Fibroblast of pulmonary artery (primary cell): ENCODE data around the gene MYL3.

Experiments used
- DNase-seq: peaks from one replicate; pipeline ENCODE4 v3.0.0-alpha.2; 2010; ENCODE audit warnings: low read depth
- H3K4me3 ChIP-seq: replicated peaks from 2 replicates; pipeline ENCODE4 v1.5.1; 2011; ENCODE audit warnings: low read depth, mild to moderate bottlenecking, control low read depth, low read length, moderate library complexity
- TF ChIP-seq, protein P1 (sequence below): IDR thresholded peaks from 2 replicates; pipeline ENCODE4 v1.5.1; 2011; ENCODE audit warnings: mild to moderate bottlenecking, control low read depth, low read length, inconsistent platforms; ENCODE audit errors: missing control alignments

The MYL3 gene

DNA sequence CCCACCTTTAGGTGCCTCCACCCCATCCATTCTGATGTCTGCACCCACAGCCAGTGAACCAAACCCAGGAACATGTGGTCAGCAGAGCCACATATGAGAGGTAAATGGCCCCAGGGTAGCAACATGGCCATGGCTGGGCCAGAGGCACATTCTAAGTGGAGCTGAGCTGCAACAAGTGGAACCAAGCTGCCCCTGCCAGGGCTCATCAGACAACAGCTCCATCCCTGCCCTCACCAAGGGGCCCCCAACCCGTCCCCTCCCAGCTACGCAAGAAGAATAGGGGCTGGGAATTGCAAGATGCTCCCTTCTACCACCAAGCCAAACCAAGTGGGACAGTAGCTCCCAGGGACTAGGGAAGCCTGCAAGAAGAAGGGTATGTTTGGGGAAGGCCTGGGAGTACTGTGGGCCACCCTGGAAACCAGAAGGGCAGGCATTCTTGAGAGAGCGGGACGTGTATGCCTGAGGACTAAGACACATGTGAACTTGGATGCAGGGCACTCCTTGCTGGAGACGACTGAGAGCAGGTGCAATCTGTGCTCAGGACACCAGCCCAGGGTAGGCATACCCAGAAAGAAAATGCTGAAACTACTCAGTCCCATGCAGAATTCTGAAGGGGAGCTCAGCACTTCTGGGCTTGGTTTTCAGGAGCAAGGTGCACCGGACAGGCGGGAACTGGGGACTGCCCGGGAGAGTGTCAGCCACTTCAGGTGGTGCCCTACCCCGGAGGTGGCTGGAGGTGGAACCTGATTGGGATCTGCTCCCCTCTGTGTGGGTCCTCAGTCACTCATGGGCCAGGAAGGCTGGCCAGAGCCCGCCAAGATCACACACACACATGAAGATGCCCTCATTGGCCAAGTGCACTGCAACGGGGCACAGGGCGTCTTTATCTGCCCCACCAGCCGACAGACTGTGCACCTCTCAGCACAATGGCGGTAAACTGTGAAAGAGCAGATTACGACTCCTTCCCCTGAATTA lies 9.5 kb downstream of the MYL3 start:
- no peak overlapping the region for H3K4me3 ChIP-seq
- DNase-seq, result no peak
- TF ChIP-seq, protein P1, sequence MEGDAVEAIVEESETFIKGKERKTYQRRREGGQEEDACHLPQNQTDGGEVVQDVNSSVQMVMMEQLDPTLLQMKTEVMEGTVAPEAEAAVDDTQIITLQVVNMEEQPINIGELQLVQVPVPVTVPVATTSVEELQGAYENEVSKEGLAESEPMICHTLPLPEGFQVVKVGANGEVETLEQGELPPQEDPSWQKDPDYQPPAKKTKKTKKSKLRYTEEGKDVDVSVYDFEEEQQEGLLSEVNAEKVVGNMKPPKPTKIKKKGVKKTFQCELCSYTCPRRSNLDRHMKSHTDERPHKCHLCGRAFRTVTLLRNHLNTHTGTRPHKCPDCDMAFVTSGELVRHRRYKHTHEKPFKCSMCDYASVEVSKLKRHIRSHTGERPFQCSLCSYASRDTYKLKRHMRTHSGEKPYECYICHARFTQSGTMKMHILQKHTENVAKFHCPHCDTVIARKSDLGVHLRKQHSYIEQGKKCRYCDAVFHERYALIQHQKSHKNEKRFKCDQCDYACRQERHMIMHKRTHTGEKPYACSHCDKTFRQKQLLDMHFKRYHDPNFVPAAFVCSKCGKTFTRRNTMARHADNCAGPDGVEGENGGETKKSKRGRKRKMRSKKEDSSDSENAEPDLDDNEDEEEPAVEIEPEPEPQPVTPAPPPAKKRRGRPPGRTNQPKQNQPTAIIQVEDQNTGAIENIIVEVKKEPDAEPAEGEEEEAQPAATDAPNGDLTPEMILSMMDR, result no peak

DNA sequence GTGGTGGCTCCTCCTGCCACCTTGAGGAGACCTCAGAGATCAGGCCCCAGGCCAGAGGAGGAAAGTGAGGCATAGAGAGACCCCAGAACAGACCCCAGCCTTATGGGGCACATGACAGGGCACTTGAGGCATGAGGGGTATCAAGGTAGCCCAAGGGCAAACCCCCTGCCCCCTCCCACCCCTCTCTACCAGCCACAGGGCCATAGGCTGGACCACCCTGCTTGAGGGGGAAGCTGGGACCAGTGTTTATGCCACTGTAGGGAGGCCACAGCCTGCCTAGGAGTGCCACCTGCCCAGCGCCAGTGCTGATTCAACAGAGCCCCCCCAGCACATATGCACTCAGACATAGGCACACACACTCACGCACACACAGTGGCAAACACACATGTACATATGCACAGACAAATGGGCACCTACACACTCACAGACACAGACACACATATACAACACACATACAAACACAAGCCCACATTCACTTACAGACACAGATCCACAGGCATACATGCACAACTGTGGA lies 10.3 kb downstream of the MYL3 start:
- no peak for DNase-seq
- H3K4me3 ChIP-seq, result no peak overlapping the region
- TF ChIP-seq, protein P1, result no peak

DNA sequence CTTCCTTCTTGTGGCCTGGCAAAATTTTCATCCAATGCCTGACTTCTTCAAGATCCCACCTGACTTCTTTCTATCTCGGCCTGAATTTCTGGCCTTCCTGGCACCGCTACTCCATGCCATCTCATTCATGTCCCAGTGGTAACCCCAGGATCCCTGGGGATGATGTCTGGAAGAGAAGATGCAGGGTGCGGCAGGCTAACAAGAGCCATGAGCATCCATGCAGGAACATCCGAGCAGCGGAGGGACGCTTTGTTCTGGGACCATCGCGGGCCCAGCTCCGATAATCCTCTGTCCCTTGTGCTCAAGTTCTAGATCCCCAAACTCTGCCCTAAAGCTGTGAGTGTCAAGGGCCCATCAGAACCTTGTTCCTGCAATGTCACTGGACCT lies 10.9 kb downstream of the MYL3 start:
- no peak for DNase-seq
- H3K4me3 ChIP-seq, result no peak overlapping the region
- TF ChIP-seq, protein P1, result no peak

DNA sequence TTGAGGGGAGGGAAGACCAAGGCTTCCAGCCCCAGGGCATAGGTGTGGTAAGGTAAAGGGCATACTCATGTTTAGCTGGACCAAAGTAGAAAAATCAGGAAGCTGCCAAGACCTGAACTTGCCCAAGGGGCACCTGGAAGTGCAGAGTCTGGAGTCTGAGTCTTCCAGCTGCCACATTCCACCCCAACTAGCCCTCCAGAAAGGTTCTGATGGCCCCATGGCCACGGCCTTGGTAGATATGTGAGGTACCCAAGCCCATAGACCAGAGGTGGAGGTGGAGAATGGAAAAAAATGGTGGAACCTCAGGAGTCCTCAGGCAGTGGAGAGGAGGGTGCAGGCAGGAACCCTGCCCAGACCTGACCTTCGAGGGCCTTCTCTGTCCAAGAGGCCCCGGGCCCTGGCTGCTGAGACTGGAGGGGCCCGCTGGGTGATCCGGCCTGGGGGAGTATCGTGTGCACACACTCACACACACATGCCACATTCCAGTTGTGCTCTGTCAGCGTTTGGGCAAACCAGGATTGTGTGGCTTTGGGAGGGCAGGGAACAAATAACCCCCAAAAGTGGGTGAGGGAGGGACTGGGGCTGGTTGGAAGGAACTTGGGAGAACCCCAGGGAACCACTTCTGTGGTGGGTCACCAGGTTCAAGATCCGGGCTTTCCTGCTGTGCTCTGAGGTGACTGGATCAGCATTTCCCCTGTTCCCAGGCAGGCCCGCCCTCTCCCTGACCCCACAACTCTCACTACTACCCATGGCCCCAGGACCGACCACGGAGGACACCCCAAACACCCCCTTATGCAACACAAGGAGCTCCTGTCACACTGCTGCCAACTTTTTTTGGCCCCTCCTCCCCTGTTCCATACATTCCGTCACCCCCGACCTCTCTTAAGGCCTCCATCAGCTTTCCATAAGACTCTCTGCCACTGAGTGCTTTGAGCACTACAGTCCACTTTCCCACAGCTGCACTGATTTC lies 11.6 kb downstream of the MYL3 start:
- DNase-seq, result no peak
- no peak overlapping the region for H3K4me3 ChIP-seq
- TF ChIP-seq, protein P1, result no peak

DNA sequence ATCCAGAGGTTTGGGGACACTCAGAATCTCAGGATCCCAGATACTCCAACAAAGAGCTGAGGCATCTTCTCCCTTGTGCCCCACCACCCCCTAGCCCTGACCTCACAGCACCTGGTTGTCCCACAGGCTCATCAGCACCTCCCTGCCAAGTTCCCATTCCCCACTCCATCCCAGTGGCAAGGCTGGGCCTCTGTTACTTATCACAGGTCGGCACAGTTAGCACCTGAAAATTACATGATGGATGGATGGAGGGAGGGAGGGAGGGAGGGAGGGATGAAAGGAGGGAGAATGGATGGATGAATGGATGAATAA lies 12.8 kb downstream of the MYL3 start:
- no peak overlapping the region for H3K4me3 ChIP-seq
- DNase-seq, result no peak
- TF ChIP-seq, protein P1, result no peak

DNA sequence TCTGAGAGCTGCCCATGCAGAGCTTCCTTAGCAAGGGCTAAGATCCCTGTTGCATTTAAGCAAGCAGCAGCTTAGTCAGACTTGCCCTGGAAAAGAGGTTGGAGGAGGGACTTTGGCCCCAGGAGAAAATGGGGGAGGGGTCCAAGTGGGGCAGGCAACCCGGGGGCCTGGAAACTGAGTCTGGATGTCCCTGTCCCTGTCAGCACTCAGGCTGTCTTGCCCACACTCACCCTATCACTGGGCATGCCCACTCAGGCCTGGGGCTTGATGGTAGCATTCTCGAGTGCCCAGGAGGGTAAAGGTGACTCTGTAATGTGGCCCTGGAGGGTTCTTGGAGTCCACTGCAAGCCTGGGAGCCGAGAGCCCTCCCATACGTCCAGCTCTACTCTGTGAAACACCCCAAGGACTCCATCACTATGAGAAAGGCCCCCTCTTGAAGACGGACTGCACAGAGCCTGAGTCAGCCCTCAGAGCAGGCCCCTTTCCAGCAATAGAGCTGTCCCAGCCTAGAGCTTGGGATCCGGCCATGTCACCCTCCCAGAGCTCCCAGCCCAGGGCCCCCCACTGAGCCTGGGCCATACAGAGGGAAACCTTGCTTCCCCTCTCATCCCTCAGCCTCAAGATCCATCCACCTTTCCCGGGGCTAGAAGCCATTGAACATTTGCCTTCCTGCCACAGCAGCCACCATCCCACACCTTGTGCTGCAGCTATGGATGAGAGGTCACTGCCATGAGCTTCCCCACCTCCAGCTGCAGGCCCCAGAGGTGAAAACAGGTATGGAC lies 13.4 kb downstream of the MYL3 start:
- no peak overlapping the region for H3K4me3 ChIP-seq
- TF ChIP-seq, protein P1, result no peak
- no peak for DNase-seq
